Body of pancreas (tissue), 4 donors: ENCODE measurements around the gene APOM.

ENCODE experiments used
- POLR2A ChIP-seq, 3 donors: fragments of 450-650 bp; IDR thresholded peaks; one replicate each; pipeline ENCODE4 v1.6.1; 2016; ENCODE audit warnings: antibody characterized with exemption in 3 of 3, mild to moderate bottlenecking in 2 of 3
- TF ChIP-seq, protein P1 (sequence below), 7 experiments: fragments of 450-650 bp in 4 of 7; fragments of 200-600 bp in 3 of 7; sonication (generic) in 3 of 7; IDR thresholded peaks; one replicate each; pipeline ENCODE4 v1.5.1; 2016 to 2019; ENCODE audit warnings: antibody characterized with exemption in 7 of 7

DNA sequence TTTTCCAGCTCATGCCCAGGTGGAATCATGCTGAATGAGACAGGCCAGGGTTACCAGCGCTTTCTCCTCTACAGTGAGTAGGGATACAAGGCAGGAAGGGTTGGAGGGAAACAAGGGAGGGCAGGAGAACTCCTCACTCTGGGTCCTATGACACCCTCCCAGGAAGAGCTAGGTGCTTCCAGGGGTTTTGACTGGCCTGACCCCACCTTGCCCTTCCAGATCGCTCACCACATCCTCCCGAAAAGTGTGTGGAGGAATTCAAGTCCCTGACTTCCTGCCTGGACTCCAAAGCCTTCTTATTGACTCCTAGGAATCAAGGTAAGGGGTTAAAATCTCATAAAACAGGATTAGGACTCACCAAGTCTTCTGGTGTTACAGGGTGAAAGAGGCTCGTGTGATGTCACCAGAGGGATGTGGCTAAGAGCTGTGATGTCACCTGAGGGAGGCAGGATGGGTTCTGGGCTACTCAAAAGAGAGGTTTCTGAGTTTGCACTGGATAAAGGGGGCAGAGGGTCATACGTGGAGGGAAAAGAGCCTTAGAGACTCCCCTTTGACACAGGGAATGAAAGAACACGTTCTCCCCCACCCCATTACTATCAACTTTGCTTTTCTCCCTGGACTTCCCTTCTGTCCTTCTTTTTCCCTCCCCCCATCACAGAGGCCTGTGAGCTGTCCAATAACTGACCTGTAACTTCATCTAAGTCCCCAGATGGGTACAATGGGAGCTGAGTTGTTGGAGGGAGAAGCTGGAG, 1.9 kb downstream of the APOM start:
- TF ChIP-seq, protein P1, sequence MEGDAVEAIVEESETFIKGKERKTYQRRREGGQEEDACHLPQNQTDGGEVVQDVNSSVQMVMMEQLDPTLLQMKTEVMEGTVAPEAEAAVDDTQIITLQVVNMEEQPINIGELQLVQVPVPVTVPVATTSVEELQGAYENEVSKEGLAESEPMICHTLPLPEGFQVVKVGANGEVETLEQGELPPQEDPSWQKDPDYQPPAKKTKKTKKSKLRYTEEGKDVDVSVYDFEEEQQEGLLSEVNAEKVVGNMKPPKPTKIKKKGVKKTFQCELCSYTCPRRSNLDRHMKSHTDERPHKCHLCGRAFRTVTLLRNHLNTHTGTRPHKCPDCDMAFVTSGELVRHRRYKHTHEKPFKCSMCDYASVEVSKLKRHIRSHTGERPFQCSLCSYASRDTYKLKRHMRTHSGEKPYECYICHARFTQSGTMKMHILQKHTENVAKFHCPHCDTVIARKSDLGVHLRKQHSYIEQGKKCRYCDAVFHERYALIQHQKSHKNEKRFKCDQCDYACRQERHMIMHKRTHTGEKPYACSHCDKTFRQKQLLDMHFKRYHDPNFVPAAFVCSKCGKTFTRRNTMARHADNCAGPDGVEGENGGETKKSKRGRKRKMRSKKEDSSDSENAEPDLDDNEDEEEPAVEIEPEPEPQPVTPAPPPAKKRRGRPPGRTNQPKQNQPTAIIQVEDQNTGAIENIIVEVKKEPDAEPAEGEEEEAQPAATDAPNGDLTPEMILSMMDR (IDR thresholded peaks at IDR 0.05) = no peak
- no peak for TF ChIP-seq POLR2A (IDR thresholded peaks at IDR 0.05)
